CD14-positive monocyte (primary cell): ENCODE measurements around the gene UBE2D1. TPM values are rescaled to one million over a fixed set of nuclear protein-coding genes. Genes with fewer than 3 reads are reported as not detected.
"Not testable (repeated sequence)": the region's sequence is repeated elsewhere in the genome, so short reads cannot be mapped to it uniquely, and the experiment has no call there.

Experiments
- DNase-seq, 3 donors: peaks; one replicate each; pipeline ENCODE4 v3.0.0-alpha.2; 2011 to 2022
- H2AFZ ChIP-seq: 2 replicates; pipeline ENCODE4 v1.6.0; 2012; ENCODE audit warnings: mild to moderate bottlenecking, low read depth, low read length, inconsistent platforms; ENCODE audit not compliant: insufficient read depth, poor library complexity, severe bottlenecking
- H3K27ac ChIP-seq, 2 donors: 1 replicate in 1 of 2; 2 replicates in 1 of 2; pipeline ENCODE4 v1.5.1; 2012 to 2013; ENCODE audit warnings: low read length in 2 of 2, control low read depth in 1 of 2, inconsistent platforms in 1 of 2, low read depth in 1 of 2, mild to moderate bottlenecking in 1 of 2
- H3K27me3 ChIP-seq, 2 donors: one replicate each; pipeline versions ENCODE4 v1.6.0 to v1.6.1; 2011 to 2013; ENCODE audit warnings: low read length in 2 of 2; ENCODE audit not compliant: control insufficient read depth in 2 of 2, insufficient read depth in 2 of 2
- H3K36me3 ChIP-seq, 2 donors: replicated peaks in 1 of 2; 1 replicate in 1 of 2; 2 replicates in 1 of 2; pipeline versions ENCODE4 v1.5.1 to v1.6.1; 2012 to 2013; ENCODE audit warnings: low read length in 2 of 2, control low read depth in 1 of 2, inconsistent platforms in 1 of 2, mild to moderate bottlenecking in 1 of 2; ENCODE audit not compliant: insufficient read depth in 2 of 2, control insufficient read depth in 1 of 2
- H3K4me1 ChIP-seq, 2 donors: 1 replicate in 1 of 2; 2 replicates in 1 of 2; pipeline versions ENCODE4 v1.5.1 to v1.6.1; 2012 to 2013; ENCODE audit warnings: low read length in 2 of 2, control low read depth in 1 of 2, inconsistent platforms in 1 of 2, mild to moderate bottlenecking in 1 of 2, moderate library complexity in 1 of 2; ENCODE audit not compliant: insufficient read depth in 2 of 2, control insufficient read depth in 1 of 2
- H3K4me2 ChIP-seq: replicated peaks from 2 replicates; pipeline ENCODE3; 2012; ENCODE audit warnings: low read length, moderate library complexity, mild to moderate bottlenecking; ENCODE audit not compliant: poor library complexity, severe bottlenecking; ENCODE audit errors: extremely low read depth
- H3K4me3 ChIP-seq, 3 experiments: fragments of 200-600 bp in 1 of 3; sonication (generic) in 1 of 3; replicated peaks in 1 of 3; 1 replicate in 2 of 3; 2 replicates in 1 of 3; pipeline ENCODE4 v1.5.1; 2011 to 2013; ENCODE audit warnings: low read length in 3 of 3, mild to moderate bottlenecking in 3 of 3, control low read depth in 2 of 3, low read depth in 2 of 3, inconsistent platforms in 1 of 3, moderate library complexity in 1 of 3
- H3K79me2 ChIP-seq: 2 replicates; pipeline ENCODE4 v1.6.0; 2012; ENCODE audit warnings: mild to moderate bottlenecking, control low read depth, inconsistent platforms, low read length, moderate library complexity; ENCODE audit not compliant: insufficient read depth
- H3K9ac ChIP-seq: 2 replicates; pipeline ENCODE4 v1.6.0; 2017; ENCODE audit warnings: low read length, mild to moderate bottlenecking; ENCODE audit not compliant: insufficient read depth, poor library complexity, severe bottlenecking
- H3K9me3 ChIP-seq, 2 donors: replicated peaks in 1 of 2; 1 replicate in 1 of 2; 2 replicates in 1 of 2; pipeline versions ENCODE4 v1.5.1 to v1.6.1; 2012 to 2013; ENCODE audit warnings: low read length in 2 of 2, control low read depth in 1 of 2; ENCODE audit not compliant: control insufficient read depth in 1 of 2, insufficient read depth in 1 of 2
- H4K20me1 ChIP-seq: 2 replicates; pipeline ENCODE4 v1.6.0; 2012; ENCODE audit warnings: mild to moderate bottlenecking, low read length, control low read depth, moderate library complexity; ENCODE audit not compliant: insufficient read depth
- H3K27ac Mint-ChIP-seq, 7 donors: one replicate each; pipeline ENCODE4 v1.8.0; 2020; ENCODE audit warnings: mild to moderate bottlenecking in 7 of 7, mixed read lengths in 7 of 7, moderate library complexity in 6 of 7, inconsistent platforms in 2 of 7
- H3K27me3 Mint-ChIP-seq, 3 donors: one replicate each; pipeline ENCODE4 v1.8.0; 2021 to 2022; ENCODE audit warnings: low read depth in 3 of 3, mild to moderate bottlenecking in 3 of 3, mixed read lengths in 3 of 3, moderate library complexity in 3 of 3, inconsistent platforms in 1 of 3
- H3K36me3 Mint-ChIP-seq, 2 donors: one replicate each; pipeline ENCODE4 v1.8.0; 2020; ENCODE audit warnings: mixed read lengths in 2 of 2, inconsistent platforms in 1 of 2, mild to moderate bottlenecking in 1 of 2
- H3K4me1 Mint-ChIP-seq: one replicate; pipeline ENCODE4 v1.8.0; 2020; ENCODE audit warnings: mild to moderate bottlenecking, mixed read lengths
- H3K4me3 Mint-ChIP-seq, 2 donors: one replicate each; pipeline ENCODE4 v1.8.0; 2020; ENCODE audit warnings: mild to moderate bottlenecking in 2 of 2, mixed read lengths in 2 of 2, moderate library complexity in 1 of 2
- H3K9me3 Mint-ChIP-seq, 7 donors: one replicate each; pipeline ENCODE4 v1.8.0; 2020 to 2022; ENCODE audit warnings: mixed read lengths in 7 of 7, mild to moderate bottlenecking in 6 of 7, moderate library complexity in 6 of 7, inconsistent platforms in 2 of 7
- WGBS: methylation state at CpG from one replicate; pipeline ENCODE4 v1.1.5; 2013; ENCODE audit warnings: missing lambda C conversion rate; ENCODE audit not compliant: insufficient coverage; 5-methylcytosine and 5-hydroxymethylcytosine counted together
- intact Hi-C, 2 donors: fragments of 100-400 bp; cut with micrococcal nuclease; formaldehyde crosslinking; loops; one replicate each; pipeline versions ENCODE4 v1.15.0 to v1.15.1; 2023
- polyA plus RNA-seq, 3 donors: library from polyadenylated mRNA; depleted of rRNA in 1 of 3; unstranded in 2 of 3; stranded (reverse) in 1 of 3; fragments of 300-500 nt in 2 of 3; fragments of >200 nt in 1 of 3; fragmentation: Illumina TruSeq in 2 of 3; gene quantifications; 1 replicate in 2 of 3; 2 replicates in 1 of 3; pipeline ENCODE4 v1.2.3, GENCODE V29; 2012 to 2021
- TF ChIP-seq, protein P1 (sequence below): fragments of 200-600 bp; IDR thresholded peaks from one replicate; pipeline ENCODE4 v1.8.0; 2022; ENCODE audit warnings: antibody characterized with exemption, mild to moderate bottlenecking

Gene UBE2D1
- polyA plus RNA-seq, 3 donors = 47.7 to 119 (median 107) TPM

DNA sequence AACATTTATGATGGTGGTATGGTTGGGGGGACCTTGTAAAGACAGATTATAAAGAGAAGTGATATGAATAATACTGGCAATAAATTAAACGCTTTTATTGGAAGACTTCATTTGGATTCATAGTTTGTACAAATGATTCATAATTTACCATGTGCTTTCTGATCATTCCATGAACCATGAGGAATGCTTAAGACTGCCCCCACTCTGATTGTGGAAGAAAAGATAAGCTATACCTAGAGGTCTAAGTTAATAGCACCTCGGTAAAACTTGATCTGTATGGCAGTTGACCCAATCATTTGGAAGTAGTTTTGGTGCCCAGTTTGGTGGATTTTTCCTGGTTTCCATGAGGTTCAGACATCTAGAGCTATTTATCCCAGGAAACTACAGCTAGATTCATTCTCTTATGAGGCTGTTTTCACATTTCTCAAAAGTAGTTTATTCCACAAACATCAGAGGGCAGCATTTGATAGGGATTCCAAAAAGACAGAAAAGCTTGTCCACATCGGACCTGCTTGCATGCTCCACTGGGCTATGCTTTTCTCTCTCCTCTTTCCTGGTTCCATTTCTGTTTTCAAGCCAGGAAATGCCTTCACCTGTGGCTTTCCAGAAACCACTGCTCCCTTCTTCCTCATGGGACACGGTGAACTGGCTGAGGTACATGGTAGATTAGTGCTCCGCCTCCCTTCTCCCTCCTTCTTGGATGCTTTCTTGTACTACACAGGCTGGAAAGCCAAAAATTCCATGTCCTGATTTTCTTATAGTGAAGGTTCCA, 79.7 kb downstream of the UBE2D1 start:
- intact Hi-C loops = no loop called here
- DNase-seq = no peak
- H2AFZ ChIP-seq = no peak overlapping the region

DNA sequence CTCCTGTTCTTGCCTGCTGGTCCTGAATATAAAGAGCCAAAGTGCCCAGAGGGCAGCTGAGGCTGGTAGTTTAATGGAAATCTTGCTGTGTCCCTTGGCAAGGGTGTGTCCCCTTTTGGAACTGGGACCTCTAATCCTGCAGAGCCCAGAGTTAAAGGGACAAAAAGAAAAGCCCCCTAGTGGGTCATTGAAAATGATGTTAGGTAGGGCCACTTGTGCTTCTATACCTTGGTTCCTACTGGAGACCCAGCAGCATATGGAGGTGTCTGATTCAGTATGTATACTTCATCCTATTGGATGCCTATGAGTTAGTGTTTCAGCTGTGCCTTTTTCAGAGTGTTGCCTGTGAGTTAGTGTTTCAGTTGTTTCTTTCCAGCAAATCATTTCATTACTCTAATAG, 81.0 kb downstream of the UBE2D1 start:
- Mint-ChIP-seq H3K36me3 (no peaks in the 10 kb centered on the region), H3K4me3 (no peak overlapping the region), H3K27ac (no peak overlapping the region), H3K27me3 (peaks cover 3 to 7% (median 7%) of the 10 kb centered on the region in 3 donors), H3K4me1 (no peaks in the 10 kb centered on the region), H3K9me3 (peaks cover 3 to 12% (median 7%) of the 10 kb centered on the region in 7 donors)
- no peak overlapping the region for H3K9ac ChIP-seq
- no peaks in the 10 kb centered on the region for H3K79me2 ChIP-seq
- H3K4me2 ChIP-seq = no peak overlapping the region
- H3K4me3 ChIP-seq = no peak overlapping the region
- no peak overlapping the region for H2AFZ ChIP-seq
- no peak for DNase-seq
- TF ChIP-seq, protein P1, sequence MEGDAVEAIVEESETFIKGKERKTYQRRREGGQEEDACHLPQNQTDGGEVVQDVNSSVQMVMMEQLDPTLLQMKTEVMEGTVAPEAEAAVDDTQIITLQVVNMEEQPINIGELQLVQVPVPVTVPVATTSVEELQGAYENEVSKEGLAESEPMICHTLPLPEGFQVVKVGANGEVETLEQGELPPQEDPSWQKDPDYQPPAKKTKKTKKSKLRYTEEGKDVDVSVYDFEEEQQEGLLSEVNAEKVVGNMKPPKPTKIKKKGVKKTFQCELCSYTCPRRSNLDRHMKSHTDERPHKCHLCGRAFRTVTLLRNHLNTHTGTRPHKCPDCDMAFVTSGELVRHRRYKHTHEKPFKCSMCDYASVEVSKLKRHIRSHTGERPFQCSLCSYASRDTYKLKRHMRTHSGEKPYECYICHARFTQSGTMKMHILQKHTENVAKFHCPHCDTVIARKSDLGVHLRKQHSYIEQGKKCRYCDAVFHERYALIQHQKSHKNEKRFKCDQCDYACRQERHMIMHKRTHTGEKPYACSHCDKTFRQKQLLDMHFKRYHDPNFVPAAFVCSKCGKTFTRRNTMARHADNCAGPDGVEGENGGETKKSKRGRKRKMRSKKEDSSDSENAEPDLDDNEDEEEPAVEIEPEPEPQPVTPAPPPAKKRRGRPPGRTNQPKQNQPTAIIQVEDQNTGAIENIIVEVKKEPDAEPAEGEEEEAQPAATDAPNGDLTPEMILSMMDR = no peak
- intact Hi-C loops = no loop called here
- no peaks in the 10 kb centered on the region for H3K9me3 ChIP-seq
- no peaks in the 10 kb centered on the region for H4K20me1 ChIP-seq
- H3K27ac ChIP-seq = no peak overlapping the region
- peaks cover 0 to 2% of the 10 kb centered on the region in 2 donors for H3K27me3 ChIP-seq
- H3K4me1 ChIP-seq = no peaks in the 10 kb centered on the region
- no peaks in the 10 kb centered on the region for H3K36me3 ChIP-seq

More for the DNA sequence above, 79.7 kb downstream of the UBE2D1 start:
- H3K27me3 Mint-ChIP-seq = peaks cover 2 to 7% (median 7%) of the 10 kb centered on the region in 3 donors
- 0% methylated on average over 1 of the region's 5 CpGs for WGBS
- H4K20me1 ChIP-seq = no peaks in the 10 kb centered on the region
- no peak overlapping the region for H3K4me3 ChIP-seq
- H3K9me3 ChIP-seq = no peaks in the 10 kb centered on the region
- H3K4me3 Mint-ChIP-seq = no peak overlapping the region
- H3K27ac Mint-ChIP-seq = no peak overlapping the region
- TF ChIP-seq, protein P1 = no peak
- no peaks in the 10 kb centered on the region for H3K36me3 Mint-ChIP-seq
- H3K79me2 ChIP-seq = no peaks in the 10 kb centered on the region
- H3K9ac ChIP-seq = no peak overlapping the region
- no peaks in the 10 kb centered on the region for H3K4me1 ChIP-seq
- no peaks in the 10 kb centered on the region for H3K4me1 Mint-ChIP-seq
- no peak overlapping the region for H3K27ac ChIP-seq
- H3K27me3 ChIP-seq = peaks cover 0 to 2% of the 10 kb centered on the region in 2 donors
- no peak overlapping the region for H3K4me2 ChIP-seq
- no peaks in the 10 kb centered on the region for H3K36me3 ChIP-seq
- peaks cover 0 to 12% (median 5%) of the 10 kb centered on the region in 7 donors for H3K9me3 Mint-ChIP-seq

DNA sequence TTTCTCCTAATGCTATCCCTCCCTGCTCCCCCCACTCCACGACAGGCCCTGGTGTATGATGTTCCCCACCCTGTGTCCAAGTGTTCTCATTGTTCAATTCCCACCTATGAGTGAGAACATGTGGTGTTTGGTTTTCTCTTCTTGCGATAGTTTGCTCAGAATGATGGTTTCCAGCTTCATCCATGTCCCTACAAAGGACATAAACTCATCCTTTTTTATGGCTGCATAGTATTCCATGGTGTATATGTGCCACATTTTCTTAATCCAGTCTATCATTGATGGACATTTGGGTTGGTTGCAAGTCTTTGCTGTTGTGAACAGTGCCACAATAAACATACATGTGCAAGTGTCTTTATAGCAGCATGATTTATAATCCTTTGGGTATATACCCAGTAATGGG, 83.1 kb downstream of the UBE2D1 start:
- intact Hi-C loops, H3K36me3 Mint-ChIP-seq: not testable (repeated sequence)

More for the DNA sequence above, 83.1 kb downstream of the UBE2D1 start:
- H2AFZ ChIP-seq, H3K27me3 ChIP-seq, H3K36me3 ChIP-seq, H3K9me3 ChIP-seq, H3K4me1 Mint-ChIP-seq, H3K79me2 ChIP-seq, H3K27me3 Mint-ChIP-seq, H3K4me2 ChIP-seq, H3K4me3 ChIP-seq, DNase-seq, H3K27ac ChIP-seq, H4K20me1 ChIP-seq, H3K4me3 Mint-ChIP-seq, H3K27ac Mint-ChIP-seq, H3K9ac ChIP-seq, H3K4me1 ChIP-seq: not testable (repeated sequence)
- no CpG with 5 or more reads among the region's 2 CpGs for WGBS
- peaks cover 3 to 19% (median 9%) of the 10 kb centered on the region in 7 donors for H3K9me3 Mint-ChIP-seq
